DND-41 (cell line): ENCODE measurements around the gene ZFAND6.

Experiments
- ATAC-seq: fragments of 200-7000 bp; cut with Tn5 transposase; 3 replicates; pipeline ENCODE4 v1.9.1; 2021; ENCODE audit warnings: low read depth; ENCODE audit not compliant: insufficient read depth
- DNase-seq: peaks from one replicate; pipeline ENCODE4 v3.0.0-alpha.2; 2020
- H2AFZ ChIP-seq: 2 replicates; pipeline ENCODE4 v1.6.0; 2012; ENCODE audit warnings: low read depth, low read length
- H3K27ac ChIP-seq: 2 replicates; pipeline ENCODE4 v1.5.1; 2012; ENCODE audit warnings: low read length, inconsistent platforms
- H3K27me3 ChIP-seq: fragments of 200-600 bp; sonication (generic); 2 replicates; pipeline ENCODE4 v1.6.0; 2012; ENCODE audit warnings: low read length, mild to moderate bottlenecking, inconsistent platforms; ENCODE audit not compliant: insufficient read depth, poor library complexity
- H3K36me3 ChIP-seq: 2 replicates; pipeline ENCODE4 v1.5.1; 2012; ENCODE audit warnings: low read length, inconsistent platforms; ENCODE audit not compliant: insufficient read depth
- H3K4me1 ChIP-seq: 2 replicates; pipeline ENCODE4 v1.5.1; 2012; ENCODE audit warnings: mild to moderate bottlenecking, low read length; ENCODE audit not compliant: insufficient read depth
- H3K4me2 ChIP-seq: 2 replicates; pipeline ENCODE4 v1.6.0; 2012; ENCODE audit warnings: mild to moderate bottlenecking, moderate library complexity, low read length, inconsistent platforms; ENCODE audit not compliant: insufficient read depth
- H3K4me3 ChIP-seq, 2 experiments: fragments of 200-600 bp in 1 of 2; shearing (Covaris generic) in 1 of 2; 2 replicates each; pipeline ENCODE4 v1.5.1; 2012 to 2016; ENCODE audit warnings: inconsistent platforms in 2 of 2, low read length in 2 of 2, mild to moderate bottlenecking in 2 of 2, low read depth in 1 of 2, moderate library complexity in 1 of 2
- H3K79me2 ChIP-seq: 2 replicates; pipeline ENCODE4 v1.6.0; 2012; ENCODE audit warnings: low read length, inconsistent platforms; ENCODE audit not compliant: insufficient read depth
- H3K9ac ChIP-seq: 2 replicates; pipeline ENCODE4 v1.6.0; 2012; ENCODE audit warnings: low read depth, mild to moderate bottlenecking, inconsistent platforms, low read length, moderate library complexity
- H3K9me3 ChIP-seq: 2 replicates; pipeline ENCODE4 v1.5.1; 2012; ENCODE audit warnings: low read length, moderate library complexity, mild to moderate bottlenecking, inconsistent platforms; ENCODE audit not compliant: insufficient read depth, severe bottlenecking
- H4K20me1 ChIP-seq: 2 replicates; pipeline ENCODE4 v1.6.0; 2012; ENCODE audit warnings: low read length; ENCODE audit not compliant: insufficient read depth
- CTCF ChIP-seq: IDR thresholded peaks from 2 replicates; pipeline ENCODE4 v1.5.1; 2012; ENCODE audit warnings: borderline replicate concordance, low read length, moderate library complexity, mild to moderate bottlenecking; ENCODE audit not compliant: poor library complexity, severe bottlenecking; ENCODE audit errors: extremely low read depth
- EZH2 ChIP-seq: IDR thresholded peaks from 3 replicates; pipeline ENCODE4 v1.6.1; 2012; ENCODE audit warnings: borderline replicate concordance, low read depth, mild to moderate bottlenecking, moderate library complexity, low read length, inconsistent platforms; ENCODE audit not compliant: severe bottlenecking

ZFAND6 gene

GRCh38 chr15:80100247-80100646, 40.8 kb downstream of the ZFAND6 start:
- H3K4me3 ChIP-seq = no peak overlapping the region
- H3K9ac ChIP-seq = no peak overlapping the region
- ATAC-seq (no peak), DNase-seq (no peak)
- no peaks in the 10 kb centered on the region for H3K9me3 ChIP-seq
- no peaks in the 10 kb centered on the region for H3K4me1 ChIP-seq
- TF ChIP-seq EZH2 = no peak
- no peak for TF ChIP-seq CTCF
- peaks cover 31% of the 10 kb centered on the region for H4K20me1 ChIP-seq
- no peaks in the 10 kb centered on the region for H3K27me3 ChIP-seq
- H3K36me3 ChIP-seq = no peaks in the 10 kb centered on the region; the same call in 1 of the 2 replicates
- H3K4me2 ChIP-seq = no peak overlapping the region
- no peak overlapping the region for H3K27ac ChIP-seq
- H2AFZ ChIP-seq = no peak overlapping the region
- peaks cover 65% of the 10 kb centered on the region for H3K79me2 ChIP-seq

DNA sequence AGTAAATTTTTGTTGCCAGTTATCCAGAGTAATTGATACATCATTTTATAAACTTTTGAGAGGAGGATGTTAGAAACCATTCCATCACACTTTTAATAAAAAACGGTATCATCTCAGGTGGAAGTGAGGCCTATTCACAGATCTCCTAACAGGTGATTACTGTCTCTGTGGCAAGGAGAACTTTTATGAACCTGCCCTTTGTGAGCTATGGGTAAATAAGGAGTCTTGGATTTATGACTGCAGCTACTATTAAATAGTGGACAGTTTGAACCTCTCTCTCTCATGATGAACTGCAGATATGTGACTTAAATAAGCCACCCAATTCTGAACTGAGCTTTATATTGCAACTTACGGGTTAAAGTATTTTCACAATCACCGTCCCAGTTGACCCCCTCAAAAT, 45.7 kb downstream of the ZFAND6 start:
- no peak for ATAC-seq
- H3K36me3 ChIP-seq = no peaks in the 10 kb centered on the region; the same call in 1 of the 2 replicates

GRCh38 chr15:80105595-80105994, 46.1 kb downstream of the ZFAND6 start:
- no peak overlapping the region for H3K9ac ChIP-seq
- no peak overlapping the region for H2AFZ ChIP-seq
- no peak overlapping the region for H3K4me2 ChIP-seq
- no peaks in the 10 kb centered on the region for H3K27me3 ChIP-seq
- H3K9me3 ChIP-seq = no peaks in the 10 kb centered on the region
- TF ChIP-seq EZH2 (no peak), CTCF (no peak)
- H3K27ac ChIP-seq = no peak overlapping the region
- H3K4me3 ChIP-seq = no peak overlapping the region
- no peaks in the 10 kb centered on the region; the same call in 1 of the 2 replicates for H3K36me3 ChIP-seq
- ATAC-seq (no peak), DNase-seq (no peak)
- peaks cover 60% of the 10 kb centered on the region for H3K79me2 ChIP-seq
- peaks cover 28% of the 10 kb centered on the region; the same call in 1 of the 2 replicates for H4K20me1 ChIP-seq
- H3K4me1 ChIP-seq = no peaks in the 10 kb centered on the region

More for the DNA sequence above, 45.7 kb downstream of the ZFAND6 start:
- Histone ChIP-seq H3K9me3 (no peaks in the 10 kb centered on the region), H4K20me1 (peaks cover 28% of the 10 kb centered on the region; the same call in 1 of the 2 replicates), H2AFZ (no peak overlapping the region), H3K27me3 (no peaks in the 10 kb centered on the region), H3K4me3 (no peak overlapping the region), H3K79me2 (peaks cover 57% of the 10 kb centered on the region), H3K9ac (no peak overlapping the region), H3K4me1 (no peaks in the 10 kb centered on the region), H3K27ac (no peak overlapping the region), H3K4me2 (no peak overlapping the region)
- DNase-seq = no peak
- TF ChIP-seq EZH2 (no peak), CTCF (no peak)

DNA sequence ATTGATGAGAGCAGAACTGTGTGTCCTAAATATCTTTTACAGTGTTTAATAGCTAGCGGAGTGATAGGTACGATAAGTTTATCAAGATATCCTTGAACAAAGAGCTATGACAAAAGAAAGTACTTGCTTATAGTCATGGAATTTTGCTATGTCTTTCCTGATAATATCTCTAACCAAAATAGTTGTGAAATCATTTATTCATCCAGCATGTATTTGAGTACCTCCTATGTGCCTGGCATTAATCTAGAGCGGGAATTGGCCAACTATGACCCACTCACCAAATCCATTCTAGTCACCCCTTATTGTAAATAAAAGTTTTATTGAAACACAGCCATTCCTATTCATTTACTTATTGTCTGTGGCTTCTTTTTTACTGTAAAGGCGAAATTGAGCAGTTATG, 46.6 kb downstream of the ZFAND6 start:
- H3K4me3 ChIP-seq = no peak overlapping the region
- TF ChIP-seq EZH2 (no peak), CTCF (no peak)
- DNase-seq = no peak
- peaks cover 30% of the 10 kb centered on the region; the same call in 1 of the 2 replicates for H4K20me1 ChIP-seq
- no peak overlapping the region for H3K4me2 ChIP-seq
- no peaks in the 10 kb centered on the region for H3K9me3 ChIP-seq
- no peaks in the 10 kb centered on the region for H3K4me1 ChIP-seq
- no peak overlapping the region for H3K27ac ChIP-seq
- no peaks in the 10 kb centered on the region for H3K27me3 ChIP-seq
- H3K9ac ChIP-seq = no peak overlapping the region
- H2AFZ ChIP-seq = no peak overlapping the region
- ATAC-seq = no peak
- no peaks in the 10 kb centered on the region for H3K36me3 ChIP-seq
- peaks cover 57% of the 10 kb centered on the region for H3K79me2 ChIP-seq
